Measurements from ENCODE around the gene NSF. TPM values are rescaled to one million over a fixed set of nuclear protein-coding genes. Genes with fewer than 3 reads are reported as not detected.

NSF gene
- total RNA-seq, 4 donors from 2014 or later = 24.5 to 80.0 (median 44.6) TPM

DNA sequence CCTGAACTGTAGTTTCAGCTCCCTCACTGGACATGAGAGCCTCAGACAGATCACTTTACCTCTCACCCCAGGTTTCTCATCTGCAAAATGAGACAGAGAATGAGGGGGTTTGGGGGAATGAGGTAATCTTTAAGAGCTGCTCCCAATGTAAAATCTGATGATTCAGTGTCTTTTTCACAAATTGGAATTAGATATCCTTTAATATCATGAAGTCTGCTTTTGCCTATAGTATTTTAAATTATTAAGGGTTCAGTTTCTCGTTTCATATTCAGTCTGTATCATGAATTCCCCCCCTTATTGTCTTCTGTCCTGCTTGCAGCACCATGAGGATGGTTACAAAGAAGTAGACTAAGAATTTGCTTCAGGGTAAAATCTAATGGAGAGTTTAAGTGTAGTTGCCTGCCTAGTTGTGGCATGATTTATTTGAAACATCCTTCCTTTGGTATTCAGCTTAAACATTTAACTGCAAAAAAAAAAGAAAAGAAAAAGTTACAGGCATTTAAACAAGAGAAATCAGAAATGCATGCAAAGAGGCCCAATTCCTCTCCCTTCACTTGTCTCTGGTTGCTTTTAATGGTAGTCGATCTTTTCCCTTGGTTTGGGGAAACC, 150.8 kb downstream of the NSF start:
- no peak overlapping the region for H3K27ac ChIP-seq
- H3K9me3 ChIP-seq = no peaks in the 10 kb centered on the region
- TF ChIP-seq POLR2A (IDR thresholded peaks at IDR 0.05) = no peak
- no peak for TF ChIP-seq CTCF (IDR thresholded peaks at IDR 0.05)
- DNase-seq = no peak
- H3K36me3 ChIP-seq = peaks cover 0 to 4% (median 0%) of the 10 kb centered on the region in 3 donors
- no peak overlapping the region for H3K4me3 ChIP-seq
- no peaks in the 10 kb centered on the region for H3K27me3 ChIP-seq
- no peaks in the 10 kb centered on the region for H3K4me1 ChIP-seq

GRCh38 chr17:46742565-46743270, 152.2 kb downstream of the NSF start:
- Histone ChIP-seq H3K36me3 (peaks cover 0 to 4% (median 0%) of the 10 kb centered on the region in 3 donors), H3K27me3 (no peaks in the 10 kb centered on the region), H3K27ac (peak overlapping the region in 1 of 4 donors; percentile 65), H3K4me1 (no peaks in the 10 kb centered on the region), H3K9me3 (no peaks in the 10 kb centered on the region), H3K4me3 (no peak overlapping the region)
- TF ChIP-seq CTCF (IDR thresholded peaks at IDR 0.05) = no peak
- no peak for TF ChIP-seq POLR2A (IDR thresholded peaks at IDR 0.05)
- DNase-seq = peak in 1 of 3 donors; percentile 81

GRCh38 chr17:46744441-46744840, 154.0 kb downstream of the NSF start:
- no peaks in the 10 kb centered on the region for H3K4me1 ChIP-seq
- no peak overlapping the region for H3K27ac ChIP-seq
- TF ChIP-seq POLR2A (IDR thresholded peaks at IDR 0.05) (no peak), CTCF (IDR thresholded peaks at IDR 0.05) (no peak)
- H3K27me3 ChIP-seq = no peaks in the 10 kb centered on the region
- DNase-seq = no peak
- H3K4me3 ChIP-seq = no peak overlapping the region
- H3K9me3 ChIP-seq = no peaks in the 10 kb centered on the region
- peaks cover 0 to 4% (median 0%) of the 10 kb centered on the region in 3 donors for H3K36me3 ChIP-seq

DNA sequence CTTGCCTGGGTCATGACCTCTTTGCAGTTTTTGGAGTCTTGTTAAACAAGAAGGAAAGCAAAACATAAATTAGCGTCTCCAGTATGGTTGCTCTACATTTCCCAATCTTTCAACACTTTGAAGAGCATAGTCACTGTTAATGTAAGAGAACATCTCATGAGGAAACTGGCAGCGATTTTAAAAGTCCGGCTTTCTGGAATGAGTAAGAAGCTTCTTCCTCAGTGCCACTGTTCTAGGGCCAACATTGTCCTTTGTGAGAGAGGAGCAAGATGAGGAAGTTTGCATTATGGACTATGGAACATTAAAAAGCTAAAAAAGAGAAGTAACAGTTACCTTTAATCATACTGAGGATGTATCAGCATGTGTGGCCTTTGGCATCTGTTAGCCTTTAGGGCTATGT, 154.9 kb downstream of the NSF start:
- no peak overlapping the region for H3K4me3 ChIP-seq
- H3K27ac ChIP-seq = no peak overlapping the region
- H3K27me3 ChIP-seq = no peaks in the 10 kb centered on the region
- H3K4me1 ChIP-seq = no peaks in the 10 kb centered on the region
- H3K36me3 ChIP-seq = peaks cover 0 to 5% (median 0%) of the 10 kb centered on the region in 3 donors
- TF ChIP-seq CTCF (IDR thresholded peaks at IDR 0.05) = no peak
- TF ChIP-seq POLR2A (IDR thresholded peaks at IDR 0.05) = no peak
- no peak for DNase-seq
- H3K9me3 ChIP-seq = no peaks in the 10 kb centered on the region

- H3K9me3 ChIP-seq = no peaks in the 10 kb centered on the region
- H3K27ac ChIP-seq = no peak overlapping the region
- peaks cover 0 to 51% (median 0%) of the 10 kb centered on the region in 3 donors for H3K36me3 ChIP-seq
- no peak for DNase-seq
- H3K4me1 ChIP-seq = no peaks in the 10 kb centered on the region
- no peak overlapping the region for H3K4me3 ChIP-seq
- no peaks in the 10 kb centered on the region for H3K27me3 ChIP-seq
- no peak for TF ChIP-seq CTCF (IDR thresholded peaks at IDR 0.05)
- TF ChIP-seq POLR2A (IDR thresholded peaks at IDR 0.05) = no peak
Measured at GRCh38 chr17:46751425-46751824, 161.0 kb downstream of the NSF start.

Data from Peyer's patch (tissue), 4 donors.